GM13976 (cell line): Measurements from ENCODE around the gene RIMS4.

ENCODE experiments used
- DNase-seq: peaks from one replicate; pipeline ENCODE4 v3.0.0; 2012; ENCODE audit warnings: low spot score
- CTCF ChIP-seq: IDR thresholded peaks from 2 replicates; pipeline ENCODE4 v1.5.1; 2012; ENCODE audit warnings: borderline replicate concordance, mild to moderate bottlenecking; ENCODE audit not compliant: insufficient read depth; ENCODE audit errors: extremely low read depth, missing control alignments, control extremely low read depth
- in situ Hi-C: fragments of 300-500 bp; cut with MboI; formaldehyde crosslinking; loops from one replicate; pipeline ENCODE4 v1.12.0; 2022; ENCODE audit warnings: low sequenced_read_pairs, mixed read lengths, inconsistent platforms; ENCODE audit not compliant: unreplicated experiment

Gene RIMS4

DNA sequence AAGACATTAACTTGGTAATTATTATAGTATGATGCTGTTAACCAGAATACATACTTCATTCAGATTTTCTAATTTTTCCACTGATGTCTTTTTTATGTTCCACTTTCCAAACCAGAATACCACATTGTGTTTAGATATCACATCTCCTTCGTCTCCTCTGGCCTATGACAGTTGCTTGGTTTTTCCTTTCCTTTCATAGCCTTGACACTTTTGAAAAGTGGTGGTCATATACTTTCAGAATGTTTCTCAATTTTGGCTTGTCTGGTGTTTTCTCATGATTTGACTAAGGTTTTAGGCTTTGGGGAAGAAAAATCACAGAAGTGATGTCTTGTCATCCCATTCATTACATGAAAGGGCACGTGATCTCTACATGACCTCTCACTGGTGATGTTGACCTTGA, 24.3 kb upstream of the RIMS4 start:
- in situ Hi-C loops: no loop called here
- TF ChIP-seq CTCF: no peak
- DNase-seq: no peak

GRCh38 chr20:44833437-44833836, 23.1 kb upstream of the RIMS4 start:
- in situ Hi-C loops: no loop called here
- DNase-seq: no peak
- TF ChIP-seq CTCF: no peak

DNA sequence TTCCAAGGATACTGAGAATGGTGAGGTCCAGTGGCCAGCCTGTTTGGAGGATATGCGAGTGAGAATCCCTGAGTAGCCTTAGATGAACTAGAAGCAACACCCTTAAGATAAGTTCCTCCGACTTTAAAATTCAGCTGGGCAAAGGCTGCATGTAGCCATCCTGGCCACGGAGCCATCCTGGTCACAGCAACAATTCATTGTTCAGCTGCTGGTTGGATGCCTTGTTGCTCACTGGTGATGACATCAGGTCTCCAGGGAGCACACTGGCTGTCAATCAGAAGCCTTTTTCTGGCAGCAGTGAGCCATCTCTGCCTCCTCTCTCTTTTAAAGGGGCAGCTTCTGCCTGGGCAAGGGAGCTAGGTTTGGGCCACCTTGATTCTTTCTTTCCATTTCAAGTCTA, 22.4 kb upstream of the RIMS4 start:
- no peak for DNase-seq
- in situ Hi-C loops: no loop called here

GRCh38 chr20:44830995-44831394, 20.6 kb upstream of the RIMS4 start:
- in situ Hi-C loops: no loop called here
- no peak for TF ChIP-seq CTCF
- DNase-seq: no peak

More for the DNA sequence above, 22.4 kb upstream of the RIMS4 start:
- no peak for TF ChIP-seq CTCF

GRCh38 chr20:44830523-44830922, 20.2 kb upstream of the RIMS4 start:
- DNase-seq: no peak
- in situ Hi-C loops: no loop called here
- no peak for TF ChIP-seq CTCF

GRCh38 chr20:44829688-44830087, 19.3 kb upstream of the RIMS4 start:
- no peak for TF ChIP-seq CTCF
- in situ Hi-C loops: no loop called here
- no peak for DNase-seq

GRCh38 chr20:44828640-44829039, 18.3 kb upstream of the RIMS4 start:
- TF ChIP-seq CTCF: no peak
- DNase-seq: no peak
- in situ Hi-C loops: no loop called here
